NCI-H774 (cell line): ENCODE data around the gene OSGEP.

Source experiments
- DNase-seq: peaks from one replicate; lab custom pipeline; 2025; lab: John Stamatoyannopoulos, UW

OSGEP gene

GRCh38 chr14:20454516-20455354, at the start of gene OSGEP, which contains the start of gene APEX1:
TSS of gene OSGEP (minus strand) at chr14:20454812. CDS start at chr14:20454683, 129 bp downstream.
TSS of gene APEX1 (plus strand) at chr14:20455226. CDS start at chr14:20455646, 420 bp downstream.
- DNase-seq = peak; percentile 98

DNA sequence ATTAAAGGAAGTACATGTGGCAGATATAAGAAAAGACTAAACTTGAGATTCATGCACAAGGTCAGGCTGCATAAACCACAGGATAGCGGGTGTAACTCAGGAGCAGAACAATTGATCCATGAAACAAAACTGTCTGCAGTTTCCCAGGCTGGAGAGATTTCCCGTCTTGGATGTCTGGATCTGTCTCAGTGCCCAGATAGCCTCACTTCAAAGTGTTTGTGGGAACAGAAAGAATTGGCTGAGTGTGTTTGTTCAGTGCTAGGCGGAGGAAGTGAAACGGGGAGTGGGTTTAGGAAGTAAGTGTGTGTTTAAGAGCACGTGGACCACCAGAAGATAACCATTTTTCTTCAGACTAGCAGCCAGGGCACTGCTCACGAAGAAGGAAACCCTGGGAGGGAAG, 49.3 kb upstream of the OSGEP start:
- no peak for DNase-seq

- DNase-seq = no peak
Measured at GRCh38 chr14:20501346-20501745, 46.7 kb upstream of the OSGEP start.

DNA sequence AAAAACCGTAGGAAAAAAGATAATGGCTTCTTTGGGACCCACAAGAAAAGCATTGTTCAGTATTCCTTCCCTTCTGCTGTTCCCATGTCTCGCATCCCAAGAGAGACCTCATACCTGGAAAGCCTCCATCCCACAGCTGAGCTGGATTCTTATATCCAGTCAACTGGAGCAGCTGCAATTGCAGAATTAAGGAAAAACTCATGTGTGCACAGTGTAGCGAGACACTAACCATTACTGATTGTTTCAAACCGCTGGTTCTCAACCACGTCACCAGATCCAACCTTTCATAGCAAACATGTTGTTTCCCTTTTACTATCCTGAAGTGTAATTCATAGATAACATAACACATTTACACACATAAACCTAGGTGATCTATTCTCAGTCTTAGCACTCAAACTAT, 45.3 kb upstream of the OSGEP start:
- no peak for DNase-seq

DNA sequence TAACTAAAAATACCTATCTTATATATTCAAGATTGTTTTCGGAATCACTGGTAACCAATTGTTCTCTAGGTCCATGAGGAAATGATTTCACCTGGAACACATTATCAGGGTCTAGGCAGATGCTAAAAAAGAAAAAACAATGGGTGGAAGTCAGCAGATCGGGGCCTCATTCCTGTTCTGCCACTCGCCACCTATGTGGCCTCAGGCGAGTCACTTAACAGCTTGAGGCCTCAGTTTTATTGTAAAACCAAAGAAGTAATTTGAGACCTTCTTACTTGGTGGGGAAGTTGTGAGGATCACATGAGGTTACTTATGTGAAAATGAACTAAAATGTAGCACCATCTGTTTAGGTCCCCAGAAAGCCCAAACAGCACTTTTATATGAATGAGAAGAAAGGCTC, 44.5 kb upstream of the OSGEP start:
- no peak for DNase-seq

DNA sequence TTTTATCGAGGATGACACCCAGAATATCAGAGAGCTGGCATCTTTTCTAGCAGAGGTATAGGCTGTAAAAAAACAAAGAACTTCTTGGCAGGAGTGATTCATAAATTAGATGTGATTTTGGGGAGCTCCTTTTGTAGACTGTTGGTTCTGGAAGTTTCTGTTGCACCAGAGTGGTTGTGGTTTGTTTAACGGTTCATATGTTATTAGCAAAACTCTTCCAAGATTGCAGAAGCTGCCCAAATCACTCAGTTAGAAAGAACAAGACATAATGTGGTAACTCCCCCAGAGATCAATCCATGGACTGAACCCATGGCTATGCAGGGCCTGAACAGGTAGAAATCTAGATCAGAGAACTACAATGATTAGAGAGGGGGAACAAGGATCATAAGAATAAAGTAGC, 44.0 kb upstream of the OSGEP start:
- no peak for DNase-seq

GRCh38 chr14:20494935-20495766, 40.5 kb upstream of the OSGEP start:
- no peak for DNase-seq

DNA sequence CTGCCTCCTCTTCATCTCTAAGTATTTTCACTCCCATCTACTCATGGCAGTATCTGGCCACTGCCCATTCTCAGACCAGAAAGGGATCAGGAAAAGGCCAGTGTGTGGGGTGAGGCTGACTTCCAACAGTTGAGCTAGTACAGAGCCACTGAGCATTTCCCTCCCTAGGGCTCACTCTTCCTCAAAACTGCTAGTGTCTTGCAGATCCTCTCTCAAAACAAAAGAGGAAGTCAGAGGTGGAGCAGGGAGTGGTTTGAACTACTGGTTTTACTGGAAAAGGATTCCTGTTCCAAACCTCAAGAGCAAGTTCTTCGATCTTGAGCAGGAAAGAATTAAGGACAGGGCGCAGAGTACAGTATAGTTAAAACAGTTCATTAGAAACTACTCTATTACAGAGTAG, 39.0 kb upstream of the OSGEP start:
- DNase-seq = no peak

GRCh38 chr14:20492486-20492885, 37.9 kb upstream of the OSGEP start:
- no peak for DNase-seq

GRCh38 chr14:20490563-20490962, 36.0 kb upstream of the OSGEP start:
- no peak for DNase-seq

- no peak for DNase-seq
Measured at GRCh38 chr14:20489093-20489994, 34.7 kb upstream of the OSGEP start.

DNA sequence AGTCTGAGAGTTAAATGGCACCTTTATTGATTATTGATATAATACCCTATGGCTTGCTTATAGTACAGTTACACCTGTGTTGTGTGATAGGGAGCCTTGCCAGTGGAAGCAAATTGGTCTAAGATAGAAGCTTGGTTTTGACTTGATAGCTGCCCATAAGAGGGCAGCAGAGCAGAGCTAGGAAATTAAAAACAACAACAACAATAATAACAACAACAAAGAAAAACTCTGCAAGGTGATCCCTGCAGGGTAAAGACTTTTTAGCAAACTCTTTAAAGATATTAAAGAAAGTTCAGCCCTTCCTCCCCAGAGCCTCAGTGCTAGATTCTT, 32.7 kb upstream of the OSGEP start:
- no peak for DNase-seq

- no peak for DNase-seq
Measured at GRCh38 chr14:20486684-20487395, 32.2 kb upstream of the OSGEP start.

- DNase-seq = no peak
Measured at GRCh38 chr14:20485900-20486299, 31.3 kb upstream of the OSGEP start.

DNA sequence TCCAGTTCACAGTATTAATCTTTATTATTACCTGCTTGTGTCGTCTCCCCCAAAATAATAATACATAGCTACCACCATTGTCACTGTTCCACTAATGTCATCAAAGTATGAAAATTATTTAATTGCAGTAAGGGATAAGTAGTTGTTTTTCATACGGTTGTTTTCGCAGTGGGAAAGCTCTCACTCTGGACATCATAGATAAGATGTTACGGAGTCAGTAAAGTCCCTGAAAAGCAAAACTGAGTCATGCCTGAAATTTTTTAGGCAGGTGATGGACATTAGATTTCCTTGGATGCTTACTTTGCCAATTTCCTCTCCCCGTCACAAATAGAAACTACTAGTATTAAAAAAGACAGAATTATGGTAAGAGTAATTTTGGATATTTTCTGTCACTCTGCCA, 27.8 kb upstream of the OSGEP start:
- no peak for DNase-seq

DNA sequence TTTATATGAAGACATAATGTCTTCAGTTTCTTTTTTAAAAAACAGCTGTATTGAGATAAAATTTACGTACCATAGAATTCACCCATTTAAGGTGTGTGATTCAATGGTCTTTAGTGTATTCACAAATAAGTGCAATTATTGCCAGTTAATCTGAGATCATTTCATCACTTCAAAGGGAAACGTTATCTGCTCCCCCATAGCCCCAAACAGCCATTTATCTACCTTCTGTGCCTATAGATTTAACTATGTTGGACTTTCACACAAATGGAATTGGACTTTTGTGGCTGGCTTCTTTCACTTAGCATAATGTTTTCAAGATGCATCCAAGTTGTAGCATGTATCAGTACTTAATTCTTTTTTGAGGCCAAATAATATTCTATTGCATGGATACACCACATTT, 24.3 kb upstream of the OSGEP start:
- DNase-seq = no peak

DNA sequence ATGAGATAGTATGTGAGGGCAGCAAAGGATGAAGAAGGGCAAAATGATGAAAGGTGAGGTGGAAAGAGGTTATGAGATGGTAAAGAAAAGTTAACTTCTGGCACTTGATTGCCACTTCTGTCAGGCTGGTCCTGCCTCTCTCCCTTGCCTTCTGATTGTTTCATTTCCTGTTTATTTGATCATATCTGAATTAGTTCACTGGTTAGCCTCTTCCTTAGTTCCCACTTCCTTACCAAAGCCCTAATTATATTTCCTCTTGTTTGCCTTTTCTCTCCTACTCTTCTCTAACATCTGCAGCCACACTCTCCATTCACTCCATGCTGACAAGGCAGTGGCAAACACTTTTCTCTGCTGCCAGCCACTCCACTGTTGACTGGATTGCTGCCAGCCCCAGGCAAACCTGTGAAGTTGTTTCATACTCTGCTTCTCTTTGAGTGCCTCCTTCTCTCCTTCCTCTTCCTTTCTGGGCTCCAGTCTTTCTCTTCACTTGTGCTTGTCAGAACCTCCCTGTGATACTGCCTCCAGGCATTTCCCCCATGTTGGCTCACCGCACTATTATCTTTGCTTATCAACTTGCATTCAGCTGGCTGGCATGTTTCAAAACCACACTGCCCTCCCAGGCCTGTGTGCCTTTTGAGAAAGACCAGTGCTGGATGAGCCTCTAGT, 22.7 kb upstream of the OSGEP start:
- DNase-seq = no peak

DNA sequence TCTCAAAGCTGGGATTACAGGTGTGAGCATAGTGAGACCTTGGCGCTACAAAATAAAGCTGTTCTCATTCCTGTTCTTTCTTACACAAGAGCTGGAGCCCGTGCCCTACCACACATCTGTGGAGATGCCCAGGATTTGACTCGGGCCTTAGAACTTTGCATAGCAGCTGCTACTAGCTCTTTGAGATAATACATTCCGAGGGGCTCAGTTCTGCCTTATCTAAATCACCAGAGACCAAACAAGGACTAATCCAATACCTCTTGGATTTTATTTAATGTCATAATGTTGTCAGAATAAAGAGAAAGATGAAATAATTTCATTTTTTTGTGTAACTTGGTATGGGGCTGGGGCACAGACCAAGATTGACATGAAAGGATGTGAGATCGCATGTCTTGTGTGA, 22.2 kb upstream of the OSGEP start:
- DNase-seq = no peak

GRCh38 chr14:20472536-20473169, 18.0 kb upstream of the OSGEP start:
- DNase-seq = no peak

DNA sequence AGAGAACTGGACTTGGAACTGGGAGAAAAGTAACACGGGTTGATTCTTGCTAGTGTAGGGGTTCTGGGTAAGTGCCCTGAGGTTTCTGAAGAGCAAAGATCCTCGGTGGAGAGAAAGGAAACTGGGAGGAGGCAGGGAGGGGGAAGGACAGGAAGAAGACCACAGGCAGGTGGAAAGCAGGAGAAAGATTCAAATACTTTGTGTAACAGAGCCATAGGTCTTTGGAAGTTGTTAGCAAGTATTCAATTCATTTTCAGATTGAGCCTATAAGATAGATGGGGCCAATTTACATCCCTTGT, 15.9 kb upstream of the OSGEP start:
- no peak for DNase-seq
